Mesothelial cell of epicardium (in vitro differentiated cells): ENCODE results near the gene LRRC3. TPM values are rescaled to one million over a fixed set of nuclear protein-coding genes. Genes with fewer than 3 reads are reported as not detected.

ENCODE experiments used
- DNase-seq, 2 experiments: peaks; one replicate each; pipeline ENCODE4 v3.0.0; 2021; ENCODE audit warnings: low spot score in 2 of 2; ENCODE audit not compliant: unreplicated experiment in 2 of 2
- H3K27ac Mint-ChIP-seq: 2 replicates; pipeline ENCODE4 v1.8.0; 2021; ENCODE audit warnings: mixed read lengths
- H3K27me3 Mint-ChIP-seq: 2 replicates; pipeline ENCODE4 v1.8.0; 2021; ENCODE audit warnings: low read depth, mixed read lengths
- H3K36me3 Mint-ChIP-seq: 2 replicates; pipeline ENCODE4 v1.8.0; 2021; ENCODE audit warnings: mixed read lengths
- H3K4me1 Mint-ChIP-seq: 2 replicates; pipeline ENCODE4 v1.8.0; 2021; ENCODE audit warnings: mixed read lengths
- H3K4me3 Mint-ChIP-seq: 2 replicates; pipeline ENCODE4 v1.8.0; 2021; ENCODE audit warnings: mild to moderate bottlenecking, moderate library complexity, mixed read lengths
- H3K9me3 Mint-ChIP-seq: 2 replicates; pipeline ENCODE4 v1.8.0; 2021; ENCODE audit warnings: mixed read lengths
- total RNA-seq: library from RNA; stranded (reverse); gene quantifications from 3 replicates; pipeline ENCODE4 v1.2.1, GENCODE V29; 2021
- TF ChIP-seq, protein P1 (sequence below): fragments of 200-600 bp; sonication (generic); IDR thresholded peaks from one replicate; pipeline ENCODE4 v1.5.0; 2021; ENCODE audit warnings: antibody characterized with exemption; ENCODE audit not compliant: unreplicated experiment

Gene LRRC3
- total RNA-seq, 1 donor from 2014 or later: 11.8 TPM

- Mint-ChIP-seq H3K4me1 (peaks cover 3% of the 10 kb centered on the region), H3K36me3 (no peaks in the 10 kb centered on the region), H3K27ac (no peak overlapping the region), H3K27me3 (peaks cover 11% of the 10 kb centered on the region), H3K9me3 (peaks cover 10% of the 10 kb centered on the region), H3K4me3 (no peak overlapping the region)
- TF ChIP-seq, protein P1, sequence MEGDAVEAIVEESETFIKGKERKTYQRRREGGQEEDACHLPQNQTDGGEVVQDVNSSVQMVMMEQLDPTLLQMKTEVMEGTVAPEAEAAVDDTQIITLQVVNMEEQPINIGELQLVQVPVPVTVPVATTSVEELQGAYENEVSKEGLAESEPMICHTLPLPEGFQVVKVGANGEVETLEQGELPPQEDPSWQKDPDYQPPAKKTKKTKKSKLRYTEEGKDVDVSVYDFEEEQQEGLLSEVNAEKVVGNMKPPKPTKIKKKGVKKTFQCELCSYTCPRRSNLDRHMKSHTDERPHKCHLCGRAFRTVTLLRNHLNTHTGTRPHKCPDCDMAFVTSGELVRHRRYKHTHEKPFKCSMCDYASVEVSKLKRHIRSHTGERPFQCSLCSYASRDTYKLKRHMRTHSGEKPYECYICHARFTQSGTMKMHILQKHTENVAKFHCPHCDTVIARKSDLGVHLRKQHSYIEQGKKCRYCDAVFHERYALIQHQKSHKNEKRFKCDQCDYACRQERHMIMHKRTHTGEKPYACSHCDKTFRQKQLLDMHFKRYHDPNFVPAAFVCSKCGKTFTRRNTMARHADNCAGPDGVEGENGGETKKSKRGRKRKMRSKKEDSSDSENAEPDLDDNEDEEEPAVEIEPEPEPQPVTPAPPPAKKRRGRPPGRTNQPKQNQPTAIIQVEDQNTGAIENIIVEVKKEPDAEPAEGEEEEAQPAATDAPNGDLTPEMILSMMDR: no peak
- peak in 1 of 2 experiments; percentile 33 for DNase-seq
Measured at GRCh38 chr21:44418108-44418875, 37.0 kb upstream of the LRRC3 start.

DNA sequence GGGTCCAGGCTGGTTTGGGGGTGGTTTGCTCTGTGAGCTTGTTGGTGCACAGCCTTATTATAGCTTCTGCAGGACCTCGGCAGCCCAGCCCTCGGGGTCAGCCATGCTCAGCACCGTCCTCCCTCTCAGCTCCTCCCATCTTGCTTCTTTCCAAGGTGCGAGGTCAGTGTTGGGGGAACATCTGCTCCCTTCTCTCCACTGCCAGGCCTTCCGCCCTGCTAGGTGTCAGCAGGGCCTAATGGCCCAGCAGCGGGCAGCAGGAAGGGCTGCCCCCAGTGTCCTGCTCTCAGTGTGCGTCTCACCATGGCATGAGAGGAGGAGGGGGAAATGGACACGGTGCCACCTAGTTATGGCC is 36.5 kb upstream of the LRRC3 start:
- Mint-ChIP-seq H3K9me3 (peaks cover 10% of the 10 kb centered on the region), H3K27ac (no peak overlapping the region), H3K4me1 (peaks cover 3% of the 10 kb centered on the region), H3K4me3 (no peak overlapping the region), H3K36me3 (no peaks in the 10 kb centered on the region), H3K27me3 (peaks cover 11% of the 10 kb centered on the region)
- TF ChIP-seq, protein P1: no peak
- no peak for DNase-seq

GRCh38 chr21:44419679-44420078 is 35.6 kb upstream of the LRRC3 start:
- H3K27me3 Mint-ChIP-seq: peaks cover 4% of the 10 kb centered on the region
- no peak overlapping the region for H3K27ac Mint-ChIP-seq
- peaks cover 10% of the 10 kb centered on the region for H3K9me3 Mint-ChIP-seq
- DNase-seq: no peak
- H3K36me3 Mint-ChIP-seq: no peaks in the 10 kb centered on the region
- H3K4me3 Mint-ChIP-seq: no peak overlapping the region
- TF ChIP-seq, protein P1: no peak
- peaks cover 3% of the 10 kb centered on the region for H3K4me1 Mint-ChIP-seq

DNA sequence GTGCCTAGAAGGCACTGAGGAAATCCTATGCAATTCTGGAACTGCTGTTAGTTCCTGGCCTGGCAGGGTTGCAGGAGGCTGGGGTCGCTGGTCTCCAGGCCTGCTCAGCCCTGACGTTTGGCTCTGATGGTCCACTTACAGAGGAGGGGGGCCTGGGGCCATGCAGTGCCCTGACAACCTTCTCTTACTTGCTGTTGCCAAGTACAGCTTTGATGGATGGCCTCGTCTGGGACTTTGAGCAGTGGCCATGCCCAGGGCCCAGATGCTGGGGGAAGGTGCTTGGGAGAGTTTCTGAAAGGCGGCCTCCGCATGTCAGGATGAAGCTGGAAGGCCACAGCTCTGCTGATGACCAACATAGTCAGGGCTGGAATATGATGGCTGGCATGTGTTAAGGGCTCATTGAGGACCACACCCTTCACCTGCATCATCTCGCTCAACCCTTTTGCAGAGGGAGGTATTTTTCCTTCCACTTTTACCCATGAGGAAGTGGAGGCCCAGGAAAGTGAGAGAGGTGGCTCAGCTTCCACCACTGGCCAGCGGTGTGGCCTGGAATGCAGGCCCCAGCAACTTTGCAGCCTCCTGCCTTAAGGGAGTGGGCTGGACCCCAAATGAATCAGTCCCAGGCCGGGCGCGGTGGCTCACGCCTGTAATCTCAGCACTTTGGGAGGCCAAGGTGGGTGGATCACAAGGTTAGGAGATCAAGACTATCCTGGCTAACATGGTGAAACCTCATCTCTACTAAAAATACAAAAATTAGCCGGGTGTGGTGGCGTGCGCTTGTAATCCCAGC is 34.7 kb upstream of the LRRC3 start:
- H3K9me3 Mint-ChIP-seq: peaks cover 10% of the 10 kb centered on the region
- DNase-seq: peak in 1 of 2 experiments; percentile 28
- no peak overlapping the region for H3K4me3 Mint-ChIP-seq
- H3K36me3 Mint-ChIP-seq: no peaks in the 10 kb centered on the region
- TF ChIP-seq, protein P1: no peak
- no peak overlapping the region for H3K27ac Mint-ChIP-seq
- H3K4me1 Mint-ChIP-seq: no peaks in the 10 kb centered on the region
- no peaks in the 10 kb centered on the region for H3K27me3 Mint-ChIP-seq

DNA sequence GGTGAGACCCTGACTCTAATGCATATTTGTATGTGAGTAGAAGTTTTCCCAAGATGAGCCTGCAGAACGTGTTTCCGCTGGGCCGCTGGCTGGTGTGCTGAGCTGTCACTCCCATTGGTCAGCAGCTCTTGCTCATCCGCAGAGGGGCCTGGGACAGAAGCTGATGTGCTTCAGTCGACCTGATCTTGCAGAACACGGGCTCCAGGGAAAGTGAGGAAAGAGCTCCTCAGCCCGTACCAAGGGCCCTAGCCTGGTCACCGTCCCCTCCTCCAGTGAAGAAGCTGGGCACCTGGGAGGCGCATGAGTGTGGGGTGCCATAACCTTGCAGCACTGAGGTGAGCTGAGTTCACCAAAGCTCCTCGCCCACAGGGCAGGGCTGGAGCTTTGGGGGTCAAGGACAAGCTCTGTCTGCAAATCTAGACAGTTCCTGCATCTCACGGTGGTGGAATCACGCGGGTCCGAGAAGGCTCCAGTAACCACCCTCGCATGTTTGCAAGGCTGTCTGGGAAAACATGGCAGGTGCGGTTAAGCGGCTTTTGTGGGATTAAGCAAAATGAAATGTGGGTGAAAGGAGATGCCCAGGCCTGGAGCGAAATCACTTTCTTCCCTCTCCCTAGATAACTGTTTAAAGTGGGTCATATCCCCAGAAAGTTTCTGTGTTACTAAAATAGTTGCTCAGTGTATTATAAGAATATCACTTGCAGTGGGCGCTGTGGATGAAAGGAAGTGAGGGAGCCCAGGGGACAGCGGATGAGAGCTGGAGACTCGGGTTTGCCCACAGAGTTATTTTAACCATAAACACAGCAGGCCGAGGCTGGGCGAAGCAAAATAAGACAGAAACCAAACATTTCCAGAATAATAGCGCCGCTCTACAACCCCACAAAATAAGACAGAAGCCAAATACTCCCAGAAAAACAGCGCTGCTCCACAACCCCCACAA is 33.1 kb upstream of the LRRC3 start:
- TF ChIP-seq, protein P1: no peak
- Mint-ChIP-seq H3K4me3 (no peak overlapping the region), H3K27ac (no peak overlapping the region), H3K4me1 (no peaks in the 10 kb centered on the region), H3K9me3 (peaks cover 10% of the 10 kb centered on the region), H3K36me3 (no peaks in the 10 kb centered on the region), H3K27me3 (no peaks in the 10 kb centered on the region)
- DNase-seq: no peak
